ENCODE measurements around the gene ANKRD22.

DNA sequence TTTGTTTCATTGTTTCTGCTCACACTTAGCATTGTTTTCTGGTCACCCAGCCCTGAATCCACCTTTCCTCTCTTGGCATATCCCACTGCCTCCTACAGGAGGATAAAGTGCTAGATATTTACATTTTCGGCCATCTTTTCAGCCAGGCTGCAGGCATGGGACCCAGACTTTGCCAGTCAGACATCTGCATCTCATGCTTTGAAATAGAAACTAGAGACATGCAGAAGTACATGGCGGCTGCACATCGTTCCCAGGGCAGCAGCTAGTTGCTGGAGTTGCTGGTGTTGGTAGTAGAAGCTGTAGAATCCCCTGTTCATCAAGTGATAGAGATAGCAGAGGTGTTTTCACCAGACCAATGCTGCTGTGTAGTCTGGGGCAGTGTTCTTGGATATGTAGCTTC, 47.1 kb upstream of the ANKRD22 start:
- TF ChIP-seq, protein P1, sequence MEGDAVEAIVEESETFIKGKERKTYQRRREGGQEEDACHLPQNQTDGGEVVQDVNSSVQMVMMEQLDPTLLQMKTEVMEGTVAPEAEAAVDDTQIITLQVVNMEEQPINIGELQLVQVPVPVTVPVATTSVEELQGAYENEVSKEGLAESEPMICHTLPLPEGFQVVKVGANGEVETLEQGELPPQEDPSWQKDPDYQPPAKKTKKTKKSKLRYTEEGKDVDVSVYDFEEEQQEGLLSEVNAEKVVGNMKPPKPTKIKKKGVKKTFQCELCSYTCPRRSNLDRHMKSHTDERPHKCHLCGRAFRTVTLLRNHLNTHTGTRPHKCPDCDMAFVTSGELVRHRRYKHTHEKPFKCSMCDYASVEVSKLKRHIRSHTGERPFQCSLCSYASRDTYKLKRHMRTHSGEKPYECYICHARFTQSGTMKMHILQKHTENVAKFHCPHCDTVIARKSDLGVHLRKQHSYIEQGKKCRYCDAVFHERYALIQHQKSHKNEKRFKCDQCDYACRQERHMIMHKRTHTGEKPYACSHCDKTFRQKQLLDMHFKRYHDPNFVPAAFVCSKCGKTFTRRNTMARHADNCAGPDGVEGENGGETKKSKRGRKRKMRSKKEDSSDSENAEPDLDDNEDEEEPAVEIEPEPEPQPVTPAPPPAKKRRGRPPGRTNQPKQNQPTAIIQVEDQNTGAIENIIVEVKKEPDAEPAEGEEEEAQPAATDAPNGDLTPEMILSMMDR (conservative IDR thresholded peaks at IDR 0.05 in 1 of 2, IDR thresholded peaks at IDR 0.05 in 1 of 2; ENCODE audit: extremely low read depth in 1 of 2, insufficient read depth in 1 of 2, low read depth in 1 of 2, low read length in 2 of 2): no peak
- no peak for TF ChIP-seq EZH2 (IDR thresholded peaks at IDR 0.05; ENCODE audit: borderline replicate concordance, low read length)

Measured in mammary epithelial cell (primary cell).